ENCODE measurements around the gene GHDC.
"Not testable (repeated sequence)": the region's sequence is repeated elsewhere in the genome, so short reads cannot be mapped to it uniquely, and the experiment has no call there.

GHDC gene

GRCh38 chr17:42202159-42202558 lies 7.9 kb upstream of the GHDC start:
- DNase-seq = no peak

GRCh38 chr17:42201458-42201772 lies 7.1 kb upstream of the GHDC start:
- DNase-seq = no peak

- DNase-seq = no peak
Observed at GRCh38 chr17:42200706-42201457, 6.6 kb upstream of the GHDC start.

- DNase-seq = peak; percentile 32 to 53 (median 41)
Observed at GRCh38 chr17:42199416-42200011, 5.2 kb upstream of the GHDC start.

GRCh38 chr17:42198897-42199296 lies 4.6 kb upstream of the GHDC start:
- DNase-seq = peak; percentile 81 to 85 (median 82)

- no peak for DNase-seq
Observed at GRCh38 chr17:42197564-42198156, 3.4 kb upstream of the GHDC start.

GRCh38 chr17:42193216-42193968 lies 902 bp downstream of the GHDC start:
- no peak for DNase-seq

GRCh38 chr17:42192189-42193126 lies 1.8 kb downstream of the GHDC start:
- DNase-seq = no peak

- DNase-seq = no peak
Observed at GRCh38 chr17:42191275-42191608, 3.1 kb downstream of the GHDC start.

GRCh38 chr17:42190491-42191274 lies 3.6 kb downstream of the GHDC start:
- DNase-seq = no peak

- no peak for DNase-seq
Observed at GRCh38 chr17:42189651-42189965, 4.7 kb downstream of the GHDC start.

- peak; percentile 65 to 66 (median 66) for DNase-seq
Observed at GRCh38 chr17:42188749-42189650, 5.3 kb downstream of the GHDC start.

- DNase-seq = no peak
Observed at GRCh38 chr17:42187833-42188232, 6.5 kb downstream of the GHDC start.

GRCh38 chr17:42186191-42186590 lies 8.1 kb downstream of the GHDC start:
- DNase-seq = not testable (repeated sequence)

GRCh38 chr17:42185621-42185930 lies 8.7 kb downstream of the GHDC start:
- no peak for DNase-seq

- DNase-seq = peak; percentile 84 to 87 (median 86)
Observed at GRCh38 chr17:42184713-42185620, 9.3 kb downstream of the GHDC start, which contains the start of gene HCRT. HCRT (minus strand) TSS chr17:42185452; CDS start chr17:42185365, 87 bp downstream.

GRCh38 chr17:42183741-42184711 lies 10.3 kb downstream of the GHDC start:
- DNase-seq = peak; percentile 71 to 89 (median 79)

- peak; percentile 80 to 84 (median 84) for DNase-seq
Observed at GRCh38 chr17:42182927-42183734, 11.2 kb downstream of the GHDC start.

Data from suppressor macrophage treated with lipopolysaccharide for 1 hour (primary cell).